Breast epithelium (tissue), 3 donors: ENCODE data around the gene GSTM5.

ENCODE experiments used
- POLR2A ChIP-seq: fragments of 450-650 bp; IDR thresholded peaks from one replicate; pipeline ENCODE4 v1.6.1; 2016; ENCODE audit warnings: antibody characterized with exemption, mild to moderate bottlenecking, moderate library complexity
- POLR2AphosphoS5 ChIP-seq, 3 donors: sonication (generic); formaldehyde crosslinking; IDR thresholded peaks; one replicate each; pipeline ENCODE4 v1.6.1; 2017; ENCODE audit warnings: antibody characterized with exemption in 3 of 3
- TF ChIP-seq, protein P1 (sequence below), 3 donors: fragments of 450-650 bp; IDR thresholded peaks; one replicate each; pipeline ENCODE4 v1.5.1; 2016 to 2017; ENCODE audit warnings: antibody characterized with exemption in 3 of 3, mild to moderate bottlenecking in 3 of 3, moderate library complexity in 3 of 3

- TF ChIP-seq POLR2AphosphoS5 (IDR thresholded peaks at IDR 0.05) = no peak
- TF ChIP-seq, protein P1, sequence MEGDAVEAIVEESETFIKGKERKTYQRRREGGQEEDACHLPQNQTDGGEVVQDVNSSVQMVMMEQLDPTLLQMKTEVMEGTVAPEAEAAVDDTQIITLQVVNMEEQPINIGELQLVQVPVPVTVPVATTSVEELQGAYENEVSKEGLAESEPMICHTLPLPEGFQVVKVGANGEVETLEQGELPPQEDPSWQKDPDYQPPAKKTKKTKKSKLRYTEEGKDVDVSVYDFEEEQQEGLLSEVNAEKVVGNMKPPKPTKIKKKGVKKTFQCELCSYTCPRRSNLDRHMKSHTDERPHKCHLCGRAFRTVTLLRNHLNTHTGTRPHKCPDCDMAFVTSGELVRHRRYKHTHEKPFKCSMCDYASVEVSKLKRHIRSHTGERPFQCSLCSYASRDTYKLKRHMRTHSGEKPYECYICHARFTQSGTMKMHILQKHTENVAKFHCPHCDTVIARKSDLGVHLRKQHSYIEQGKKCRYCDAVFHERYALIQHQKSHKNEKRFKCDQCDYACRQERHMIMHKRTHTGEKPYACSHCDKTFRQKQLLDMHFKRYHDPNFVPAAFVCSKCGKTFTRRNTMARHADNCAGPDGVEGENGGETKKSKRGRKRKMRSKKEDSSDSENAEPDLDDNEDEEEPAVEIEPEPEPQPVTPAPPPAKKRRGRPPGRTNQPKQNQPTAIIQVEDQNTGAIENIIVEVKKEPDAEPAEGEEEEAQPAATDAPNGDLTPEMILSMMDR (IDR thresholded peaks at IDR 0.05) = no peak
- TF ChIP-seq POLR2A = no peak
Observed at GRCh38 chr1:109754738-109755137, 42.7 kb downstream of the GSTM5 start.
